ENCODE results near the gene KCTD17. TPM values are rescaled to one million over a fixed set of nuclear protein-coding genes. Genes with fewer than 3 reads are reported as not detected.
"Not testable (repeated sequence)": the region's sequence is repeated elsewhere in the genome, so short reads cannot be mapped to it uniquely, and the experiment has no call there.

KCTD17 gene
- total RNA-seq, 1 experiment from 2014 or later: 21.3 TPM

DNA sequence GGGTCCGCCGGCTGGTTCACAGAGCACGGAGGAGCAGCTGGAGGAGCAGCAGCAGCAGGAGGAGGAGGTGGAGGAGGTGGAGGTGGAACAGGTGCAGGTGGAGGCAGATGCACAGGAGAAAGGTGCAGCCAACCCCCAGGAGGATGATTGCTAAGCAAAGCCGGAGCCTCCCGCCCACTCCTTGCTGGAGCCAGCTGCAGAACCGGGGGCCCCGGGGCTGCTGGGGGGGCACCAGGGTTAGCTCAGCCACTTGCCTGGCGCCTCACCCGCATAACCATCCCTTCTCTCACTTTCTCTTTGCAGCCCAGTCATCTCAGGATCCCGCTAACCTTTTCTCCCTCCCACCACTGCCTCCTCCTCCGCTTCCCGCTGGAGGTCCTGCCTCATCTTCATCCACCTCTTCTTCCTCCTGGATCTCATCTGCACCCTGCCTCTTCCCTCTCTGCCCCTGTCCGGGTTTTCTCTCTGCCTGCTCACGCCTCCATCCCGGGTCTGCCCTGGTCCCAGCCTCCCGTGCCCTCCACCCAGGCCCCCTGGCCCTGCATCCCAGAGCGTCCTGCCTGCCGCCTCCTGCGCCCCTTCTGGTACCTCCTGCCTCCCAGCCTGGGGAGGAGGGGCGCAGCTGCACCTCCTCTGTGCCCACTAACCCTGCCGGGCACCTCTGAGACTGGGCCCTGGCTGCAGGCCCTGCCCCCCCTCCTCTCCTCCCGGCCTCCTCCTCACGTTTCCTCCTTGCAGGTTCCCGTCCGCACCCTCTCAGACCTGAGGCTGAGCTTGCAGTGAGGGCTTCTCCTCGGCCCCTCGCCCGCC, 9.5 kb downstream of the KCTD17 start:
- no peak for DNase-seq (ENCODE audit: low spot score)

DNA sequence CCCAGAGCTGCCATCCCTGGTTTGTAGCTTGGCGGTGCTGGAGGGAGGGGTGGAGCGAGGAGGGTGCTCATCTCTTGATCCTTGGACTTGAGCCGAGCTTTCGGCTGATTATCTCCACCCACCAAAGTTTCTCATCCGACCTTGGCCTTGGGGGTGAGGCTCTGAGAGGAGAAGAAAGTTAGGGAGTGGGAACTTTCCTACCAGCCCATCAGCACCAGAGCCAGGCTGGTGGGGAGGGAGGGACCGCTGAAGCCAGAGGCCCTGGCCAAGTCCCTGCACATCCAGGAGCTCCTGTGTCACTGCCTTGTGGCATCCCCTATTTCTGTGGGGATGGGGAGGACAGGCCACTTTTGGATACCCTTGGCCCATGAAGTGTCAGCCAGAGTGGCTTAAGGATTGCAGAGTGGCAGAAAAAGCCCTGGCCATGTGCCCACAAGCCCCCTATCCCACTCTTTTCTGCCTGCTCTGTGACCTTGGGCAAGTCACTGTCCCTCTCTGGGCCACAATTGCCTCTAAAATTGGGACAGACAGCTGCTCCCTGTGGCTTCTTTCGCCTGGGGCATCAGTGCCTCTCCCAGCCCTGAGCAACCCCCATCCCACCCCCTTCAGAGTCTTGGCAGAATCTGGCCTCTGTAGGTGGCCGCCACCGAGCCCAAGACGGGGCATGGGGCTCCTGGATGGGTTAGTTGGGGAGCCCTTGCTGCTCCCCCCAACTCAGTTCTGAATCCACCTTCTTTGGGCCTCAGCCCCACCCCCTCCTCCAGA, 10.3 kb downstream of the KCTD17 start:
- no peak for DNase-seq (ENCODE audit: low spot score)

DNA sequence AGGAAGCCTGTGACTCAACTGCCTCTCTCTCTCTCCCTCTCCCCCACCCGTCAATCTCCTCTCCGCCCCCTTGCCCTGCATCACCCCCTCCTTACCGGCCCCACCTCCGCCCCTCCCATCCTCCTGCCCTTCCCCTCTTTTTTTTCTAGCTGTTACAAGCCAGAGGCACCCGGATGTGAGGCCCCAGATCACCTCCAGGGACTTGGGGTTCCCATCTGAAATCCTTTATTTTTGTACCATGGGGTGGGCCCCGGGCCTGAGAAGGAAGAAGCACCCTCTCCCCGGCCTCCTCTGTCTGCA, 10.8 kb downstream of the KCTD17 start:
- no peak for DNase-seq (ENCODE audit: low spot score)

DNA sequence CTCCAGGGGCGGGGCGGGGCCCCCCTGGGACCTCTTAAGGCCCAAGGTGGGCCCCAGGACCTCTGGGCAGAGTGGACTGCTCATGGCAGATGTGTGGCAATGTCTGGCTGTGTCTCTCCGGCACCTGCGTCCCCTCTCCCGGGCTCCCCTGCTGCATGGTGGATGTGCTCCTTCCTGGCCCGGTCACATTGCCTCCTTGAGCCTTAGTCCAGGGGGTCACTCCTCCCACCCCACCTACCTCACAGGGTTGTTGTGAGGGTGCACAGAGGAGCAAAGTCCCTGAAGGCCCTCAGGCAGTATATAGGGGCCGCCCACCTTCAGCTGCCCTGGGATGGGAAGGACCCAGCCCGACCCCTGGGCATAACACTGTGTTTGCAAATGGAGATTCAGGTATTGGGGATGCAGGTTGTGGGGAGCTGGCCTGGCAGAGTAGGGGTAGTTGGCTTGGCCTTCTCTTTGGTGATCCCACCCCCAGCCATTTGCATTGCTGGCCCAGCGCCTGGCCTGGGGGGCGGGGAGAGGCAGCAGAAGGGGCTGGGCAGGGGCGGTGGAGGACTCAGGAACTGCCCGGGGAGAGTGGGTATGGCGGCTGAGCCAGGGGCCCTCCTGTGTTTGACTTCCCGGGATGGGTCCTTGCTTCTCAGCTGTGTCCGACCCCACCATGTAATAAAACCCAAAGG, 11.3 kb downstream of the KCTD17 start:
- DNase-seq (ENCODE audit: low spot score): no peak

DNA sequence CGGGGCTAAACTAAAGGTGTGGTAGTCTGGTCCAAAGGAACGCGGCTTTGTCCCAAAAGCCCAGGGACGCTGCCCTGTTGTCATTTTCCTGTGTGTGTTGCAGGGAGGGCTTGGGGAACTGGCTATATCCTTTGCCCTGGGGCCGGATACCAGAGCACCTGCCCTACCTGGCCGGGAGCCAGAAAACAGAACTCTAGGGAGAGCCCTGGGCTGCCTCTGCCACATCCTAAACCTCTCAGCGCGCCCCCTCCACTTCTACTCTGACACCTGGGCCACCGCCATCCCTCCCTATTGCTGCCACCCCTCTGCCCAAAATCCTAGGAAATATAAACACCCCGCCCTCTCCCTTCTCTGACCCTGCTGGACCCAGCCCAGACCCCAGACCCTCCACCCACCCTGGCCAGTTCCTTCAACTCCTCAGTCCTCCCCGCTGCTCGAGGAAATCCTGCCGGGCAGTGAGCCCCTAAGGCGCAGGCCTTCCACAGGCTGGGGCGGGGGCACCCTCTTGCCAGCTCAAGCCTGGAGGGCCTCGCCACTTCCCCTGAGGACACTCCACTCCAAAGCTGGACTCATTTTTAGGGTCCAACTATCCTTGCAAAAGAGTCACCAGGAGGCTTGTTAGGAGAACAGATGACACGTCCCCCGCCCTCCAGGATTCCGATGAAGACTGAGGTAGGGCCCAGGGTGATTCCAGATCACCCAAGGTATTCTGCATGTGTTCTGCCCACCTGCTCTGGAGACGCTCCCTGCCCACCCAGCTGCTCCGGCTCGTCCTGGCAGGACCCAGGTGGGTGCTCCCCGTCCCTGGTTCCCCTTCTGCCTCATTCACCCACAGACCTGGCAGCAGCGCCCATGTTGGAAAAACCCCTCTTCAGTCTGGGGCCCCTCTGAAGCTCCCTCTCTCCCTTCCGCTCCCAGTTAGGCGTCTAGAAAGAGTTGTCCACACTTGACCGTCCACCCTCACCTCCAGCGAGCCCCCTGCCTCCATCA, 12.2 kb downstream of the KCTD17 start:
- DNase-seq (ENCODE audit: low spot score): no peak

DNA sequence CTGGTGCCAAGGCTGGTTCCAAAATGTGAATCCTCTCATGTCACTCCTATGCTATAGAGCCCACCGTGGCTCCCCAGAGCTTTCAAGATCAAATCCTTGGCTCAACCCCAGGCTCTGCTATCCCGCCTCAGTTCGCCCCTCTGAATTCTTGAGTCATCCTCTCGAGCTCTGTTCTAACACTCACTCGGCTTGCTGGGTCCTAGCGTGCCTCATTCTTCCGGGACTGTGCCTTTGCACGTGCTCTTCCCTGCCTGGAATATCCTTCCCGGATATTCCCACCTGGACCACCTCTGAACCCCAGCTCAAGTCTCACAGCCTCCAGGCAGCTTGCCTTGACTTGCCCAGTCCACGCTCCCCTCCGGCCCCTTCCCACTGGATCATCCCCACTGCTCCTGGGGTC, 13.0 kb downstream of the KCTD17 start:
- no peak for DNase-seq (ENCODE audit: low spot score)

DNA sequence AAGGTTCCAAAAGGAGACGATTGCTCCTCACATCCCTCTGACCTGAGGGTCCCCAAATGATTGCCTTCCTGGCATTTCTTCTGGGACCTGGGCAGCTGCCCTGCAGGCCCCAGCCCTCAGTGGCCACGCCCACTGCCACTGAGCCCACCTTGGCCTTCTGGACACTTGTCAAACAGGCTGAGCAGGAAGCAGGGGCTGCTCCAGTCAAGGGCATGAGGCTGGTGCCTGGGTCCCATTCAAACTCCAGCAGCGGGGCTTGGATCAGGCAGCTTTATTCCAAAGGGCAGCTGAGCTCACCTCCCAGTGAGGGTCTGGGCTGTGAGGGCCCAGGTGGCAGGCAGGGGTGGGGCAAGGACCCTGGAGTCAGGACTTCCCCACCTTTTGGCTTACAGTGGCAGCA, 13.6 kb downstream of the KCTD17 start:
- DNase-seq (ENCODE audit: low spot score): no peak

DNA sequence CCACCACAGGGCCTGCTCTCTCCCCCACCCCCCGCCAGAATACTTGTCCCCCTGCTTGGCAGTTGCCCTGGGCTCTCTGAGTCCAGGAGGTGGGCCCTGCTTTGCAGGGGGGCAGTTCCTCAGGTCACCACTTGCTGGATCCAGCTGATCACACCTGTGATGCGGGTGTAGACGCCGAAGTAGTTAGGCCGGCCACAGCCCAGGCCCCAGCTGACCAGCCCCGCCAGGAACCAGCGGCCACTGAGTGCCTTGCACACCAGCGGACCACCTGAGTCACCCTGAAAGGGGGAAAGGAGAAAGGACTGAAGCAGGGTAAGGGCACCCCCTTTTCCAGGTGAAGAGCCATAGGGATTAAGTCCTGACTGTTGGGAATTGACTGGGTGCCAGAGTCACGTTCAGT, 14.4 kb downstream of the KCTD17 start:
- DNase-seq (ENCODE audit: low spot score): no peak

DNA sequence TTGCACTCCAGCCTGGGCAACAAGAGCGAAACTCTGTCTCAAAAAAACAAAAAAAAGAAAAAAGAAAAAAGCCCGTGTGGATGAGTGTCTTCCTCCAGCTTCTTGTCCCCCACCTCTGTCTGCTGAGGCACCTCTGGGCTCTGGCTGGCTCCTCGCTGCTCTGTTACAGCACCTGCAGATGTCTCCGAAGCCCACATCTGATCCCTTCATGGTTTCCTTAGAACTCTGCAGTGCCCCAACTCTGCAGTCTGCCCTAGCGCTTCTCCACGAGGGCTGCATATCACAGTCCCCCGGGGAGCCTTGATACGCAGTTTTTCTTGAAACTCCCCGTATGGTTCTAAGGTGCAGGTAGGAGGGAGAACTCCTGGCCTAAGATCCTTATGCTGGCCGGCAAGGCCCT, 15.9 kb downstream of the KCTD17 start:
- no peak for DNase-seq (ENCODE audit: low spot score)

DNA sequence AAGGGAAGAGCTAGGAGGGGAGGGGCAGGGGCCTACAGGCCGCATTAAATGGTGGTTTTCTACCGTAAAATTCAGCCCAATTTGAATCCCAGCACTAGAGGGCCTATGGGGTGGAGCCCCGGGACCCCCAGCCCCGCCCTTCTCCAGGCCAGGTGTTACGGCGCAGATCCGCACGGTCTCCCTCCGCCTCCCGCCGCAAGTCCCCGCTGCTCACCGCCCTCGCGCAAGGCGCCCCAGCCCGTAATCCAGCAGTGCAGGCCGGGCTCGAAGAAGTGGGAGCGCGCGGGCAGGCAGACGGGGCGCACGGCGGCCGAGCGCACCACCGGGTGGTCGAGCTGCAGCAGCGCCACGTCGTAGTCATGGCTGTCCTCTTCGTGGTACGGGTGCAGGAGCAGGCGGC, 17.3 kb downstream of the KCTD17 start:
- DNase-seq (ENCODE audit: low spot score): no peak

DNA sequence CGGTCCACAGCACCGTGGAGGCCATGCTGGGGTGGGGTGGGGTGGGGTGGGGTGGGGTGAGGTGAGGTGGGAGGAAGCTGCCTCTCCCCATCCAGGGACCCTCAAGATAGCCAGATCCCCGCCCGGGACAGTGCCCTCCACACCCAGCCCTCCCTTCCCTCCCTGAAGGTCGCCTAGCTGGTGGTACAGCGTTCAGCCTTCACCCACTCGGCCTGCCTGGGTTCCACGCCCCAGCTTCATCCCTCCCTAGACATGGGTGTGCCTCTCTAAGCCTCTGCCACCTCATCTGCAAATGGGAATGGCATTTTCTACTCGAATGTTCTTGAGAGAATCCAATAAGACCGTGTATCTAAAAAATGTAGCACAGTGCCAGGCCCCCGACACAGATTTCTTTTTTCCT, 17.8 kb downstream of the KCTD17 start:
- no peak for DNase-seq (ENCODE audit: low spot score)

DNA sequence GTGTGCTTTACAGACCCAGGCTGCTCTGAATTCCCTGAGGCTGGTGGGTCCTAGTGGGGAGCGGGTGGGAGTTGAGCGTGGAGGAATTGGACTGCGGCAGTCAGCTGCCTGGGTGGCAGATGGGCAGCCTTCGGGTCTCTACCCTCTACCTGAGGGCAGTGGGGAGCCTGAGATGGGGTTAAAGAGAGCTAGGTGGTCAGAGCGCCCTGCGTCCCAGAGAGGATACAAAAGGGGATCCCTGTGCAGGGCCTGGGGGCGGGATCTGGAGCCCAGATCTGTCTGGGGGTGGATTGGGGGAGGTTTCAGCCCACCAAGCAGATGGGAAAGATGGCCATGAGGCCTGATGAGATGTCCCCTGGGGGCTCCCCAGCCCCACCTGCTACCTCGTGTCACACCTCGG, 18.2 kb downstream of the KCTD17 start:
- DNase-seq (ENCODE audit: low spot score): no peak

DNA sequence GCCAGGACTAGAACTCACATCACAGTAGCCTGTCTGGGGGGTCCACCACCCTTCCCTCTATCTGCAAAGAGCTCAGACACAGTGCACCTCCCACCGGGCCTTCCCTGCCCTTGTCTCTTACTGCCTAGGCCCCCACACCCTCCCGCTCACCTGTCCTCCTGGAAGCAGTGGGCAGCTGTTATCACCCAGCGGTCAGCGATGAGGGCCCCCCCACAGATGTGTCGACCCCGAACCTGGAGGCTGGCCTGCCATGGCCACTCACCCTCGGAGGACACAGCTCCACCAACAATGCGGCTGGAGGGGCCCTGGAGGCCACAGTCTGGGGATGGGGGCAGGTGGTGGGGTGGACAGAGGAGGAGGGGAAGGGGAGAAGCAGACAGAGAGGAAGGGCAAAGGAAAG, 18.8 kb downstream of the KCTD17 start:
- no peak for DNase-seq (ENCODE audit: low spot score)

DNA sequence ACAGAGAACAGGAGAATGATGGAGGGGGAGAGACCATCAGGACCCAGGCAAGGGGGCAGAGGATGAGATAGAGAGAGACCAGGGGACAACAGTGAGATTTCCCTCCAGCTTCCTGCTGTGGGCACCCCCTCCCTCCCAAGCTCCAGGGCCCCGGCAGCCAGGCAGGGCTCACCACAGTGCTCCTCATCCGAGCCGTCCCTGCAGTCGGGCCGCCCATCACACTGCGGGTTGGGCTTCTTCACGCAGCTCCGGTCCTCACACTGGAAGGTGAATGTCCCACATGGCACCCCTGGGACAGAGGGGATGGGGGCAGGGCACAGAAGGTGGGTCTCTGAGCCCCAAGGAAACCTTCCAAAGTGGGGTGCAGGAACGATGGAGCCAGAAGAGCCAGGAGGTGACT, 19.2 kb downstream of the KCTD17 start:
- DNase-seq (ENCODE audit: low spot score): no peak

DNA sequence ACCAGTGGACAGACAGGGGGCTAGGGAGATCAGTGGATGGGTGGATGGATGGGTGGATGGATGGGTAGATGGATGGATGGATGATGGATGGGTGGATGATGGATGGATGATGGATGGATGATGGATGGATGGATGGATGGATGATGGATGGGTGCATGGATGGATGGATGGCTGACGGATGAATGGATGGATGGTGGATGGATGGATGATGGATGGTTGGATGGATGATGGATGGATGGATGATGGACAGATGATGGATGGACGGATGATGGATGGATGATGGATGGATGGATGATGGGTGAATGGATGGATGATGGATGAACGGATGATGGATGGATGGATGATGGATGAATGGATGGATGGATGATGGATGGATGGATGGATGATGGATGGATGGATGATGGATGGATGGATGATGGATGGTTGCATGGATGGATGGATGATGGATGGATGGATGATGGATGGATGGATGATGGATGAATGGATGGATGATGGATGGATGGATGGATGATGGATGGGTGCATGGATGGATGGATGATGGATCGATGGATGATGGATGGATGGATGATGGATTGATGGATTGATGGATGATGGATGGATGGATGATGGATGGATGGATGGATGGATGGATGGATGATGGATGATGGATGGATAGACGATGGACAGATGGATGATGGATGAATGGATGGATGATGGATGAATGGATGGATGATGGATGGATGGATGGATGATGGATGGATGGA, 20.5 kb downstream of the KCTD17 start:
- DNase-seq (ENCODE audit: low spot score): not testable (repeated sequence)

DNA sequence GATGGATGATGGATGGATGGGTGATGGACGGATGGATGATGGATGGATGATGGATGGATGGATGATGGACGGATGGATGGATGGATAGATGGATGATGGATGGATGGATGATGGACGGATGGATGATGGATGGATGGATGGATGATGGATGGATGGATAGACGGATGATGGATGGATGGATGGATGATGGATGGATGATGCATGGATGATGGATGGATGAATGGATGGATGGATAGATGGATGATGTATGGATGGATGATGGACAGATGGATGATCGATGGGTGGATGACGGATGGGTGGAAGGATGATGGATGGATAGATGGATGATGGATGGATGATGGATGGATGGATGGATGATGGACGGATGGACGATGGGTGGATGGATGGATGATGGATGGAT, 21.1 kb downstream of the KCTD17 start:
- no peak for DNase-seq (ENCODE audit: low spot score)

DNA sequence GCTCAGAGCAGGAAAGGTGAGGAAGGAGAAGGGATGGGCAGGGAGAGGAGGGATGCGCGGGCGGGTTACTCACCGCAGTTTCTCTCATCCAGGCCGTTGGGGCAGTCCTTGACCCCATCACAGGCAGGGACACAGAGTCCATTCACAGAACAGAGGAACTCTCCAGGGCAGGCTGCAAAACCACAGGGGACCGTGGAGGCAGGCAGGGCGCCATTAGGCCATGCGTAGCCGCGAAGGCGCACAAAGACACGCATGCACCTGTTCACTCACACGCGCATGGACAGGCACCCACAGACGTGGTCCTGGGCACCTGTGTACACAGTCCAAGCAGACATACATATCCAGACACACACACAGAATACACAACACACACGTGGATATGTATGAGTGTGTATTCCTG, 23.0 kb downstream of the KCTD17 start:
- no peak for DNase-seq (ENCODE audit: low spot score)

DNA sequence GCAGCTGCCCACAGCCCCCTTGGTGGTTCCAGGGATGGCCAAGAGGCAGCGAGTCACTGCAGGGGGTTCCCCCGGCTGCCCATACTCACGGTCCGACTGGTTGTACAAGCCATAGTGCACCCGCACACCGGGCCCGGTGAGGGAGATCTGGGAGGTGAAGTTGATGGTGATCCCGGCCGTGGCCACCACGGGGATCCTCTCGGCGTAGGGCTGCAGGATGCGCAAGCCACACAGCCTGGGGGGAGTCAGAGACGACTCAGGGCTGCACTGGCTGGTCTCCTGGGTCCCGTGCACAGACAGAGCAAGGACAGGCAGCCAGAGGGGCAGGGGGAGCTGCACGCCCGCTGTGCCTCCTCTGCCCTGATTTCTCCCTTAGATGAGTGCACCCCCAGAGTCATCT, 23.5 kb downstream of the KCTD17 start:
- DNase-seq (ENCODE audit: low spot score): no peak

DNA sequence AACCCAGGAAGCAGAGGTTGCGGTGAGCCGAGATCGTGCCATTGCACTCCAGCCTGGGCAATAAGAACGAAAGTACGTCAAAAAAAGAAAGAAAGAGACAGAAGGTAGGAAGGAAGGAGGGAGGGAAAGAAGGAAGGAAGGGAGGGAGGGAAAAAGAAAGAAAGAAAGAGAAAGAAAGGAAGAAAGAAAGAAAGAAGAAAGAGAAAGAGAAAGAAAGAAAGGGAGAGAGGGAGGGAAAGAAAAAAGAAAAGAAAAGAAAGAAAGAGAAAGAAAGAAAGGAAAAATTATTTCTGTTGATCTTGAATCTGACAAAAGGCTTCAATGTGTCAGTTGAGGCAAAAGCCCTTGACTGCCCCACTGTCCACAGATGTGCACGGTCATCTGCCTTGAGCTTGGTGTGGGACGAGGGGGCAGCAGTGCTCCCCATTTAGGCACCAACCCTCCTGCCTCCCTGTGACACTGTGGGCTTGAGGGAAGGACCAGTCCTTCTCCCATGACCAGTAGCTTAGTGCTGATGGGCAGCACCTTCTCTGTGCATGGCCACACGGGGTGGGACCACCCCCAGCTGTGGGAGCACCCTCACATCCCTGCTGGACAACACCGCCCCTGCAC, 24.4 kb downstream of the KCTD17 start:
- DNase-seq (ENCODE audit: low spot score): no peak

DNA sequence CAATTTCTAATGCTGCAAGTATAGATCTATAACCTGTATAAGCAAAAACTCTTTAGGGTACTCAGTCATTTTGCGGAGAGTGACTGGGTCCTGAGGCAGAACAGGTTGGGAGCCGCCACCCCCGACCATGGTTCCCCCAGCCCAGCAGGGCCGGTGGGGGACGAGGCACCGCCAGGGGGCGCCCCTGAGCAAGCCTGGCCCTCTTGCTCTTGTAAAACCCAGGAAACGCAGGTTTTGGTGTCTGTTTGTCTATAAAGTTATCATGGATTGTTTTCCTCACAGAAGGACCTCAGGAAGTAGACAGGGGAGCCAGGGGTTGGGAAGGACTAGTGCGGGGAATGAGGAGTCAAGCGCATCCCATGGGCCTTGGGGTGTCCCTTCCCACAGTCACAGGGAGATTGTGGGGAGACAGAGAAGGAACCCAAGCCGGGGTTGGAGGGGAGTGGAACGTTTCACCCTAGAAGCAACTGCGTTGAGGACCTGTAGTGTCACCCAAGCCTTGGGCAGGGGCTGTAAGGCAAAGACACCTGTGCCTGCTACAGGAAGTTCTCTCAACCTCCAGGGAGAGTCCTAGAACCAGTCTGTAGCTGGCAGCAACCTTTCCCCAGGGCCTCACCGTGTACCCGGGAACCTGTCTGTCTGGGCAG, 26.4 kb downstream of the KCTD17 start:
- peak; percentile 4 for DNase-seq (ENCODE audit: low spot score)
